ENCODE measurements around the gene CRYGB.

Gene CRYGB

DNA sequence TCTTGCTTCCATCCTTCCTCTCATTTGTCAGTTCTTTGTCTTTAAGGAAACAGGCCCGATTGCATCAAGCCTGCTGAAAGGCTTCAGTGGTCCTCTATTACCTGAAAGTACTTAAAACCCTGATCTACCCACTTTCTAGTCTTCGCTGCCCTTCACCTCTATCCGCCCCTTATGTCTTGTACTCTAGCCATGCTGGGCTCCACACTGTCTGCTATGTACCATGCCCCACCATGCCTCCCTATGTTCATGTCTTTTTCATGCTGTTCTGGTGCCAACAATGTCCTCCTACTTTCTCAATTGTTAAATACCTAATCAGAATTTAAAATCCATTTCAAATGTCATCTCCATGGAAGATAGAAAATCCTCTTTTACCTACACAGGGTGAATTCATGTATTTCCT is 49.9 kb downstream of the CRYGB start:
- TF ChIP-seq, protein P1, sequence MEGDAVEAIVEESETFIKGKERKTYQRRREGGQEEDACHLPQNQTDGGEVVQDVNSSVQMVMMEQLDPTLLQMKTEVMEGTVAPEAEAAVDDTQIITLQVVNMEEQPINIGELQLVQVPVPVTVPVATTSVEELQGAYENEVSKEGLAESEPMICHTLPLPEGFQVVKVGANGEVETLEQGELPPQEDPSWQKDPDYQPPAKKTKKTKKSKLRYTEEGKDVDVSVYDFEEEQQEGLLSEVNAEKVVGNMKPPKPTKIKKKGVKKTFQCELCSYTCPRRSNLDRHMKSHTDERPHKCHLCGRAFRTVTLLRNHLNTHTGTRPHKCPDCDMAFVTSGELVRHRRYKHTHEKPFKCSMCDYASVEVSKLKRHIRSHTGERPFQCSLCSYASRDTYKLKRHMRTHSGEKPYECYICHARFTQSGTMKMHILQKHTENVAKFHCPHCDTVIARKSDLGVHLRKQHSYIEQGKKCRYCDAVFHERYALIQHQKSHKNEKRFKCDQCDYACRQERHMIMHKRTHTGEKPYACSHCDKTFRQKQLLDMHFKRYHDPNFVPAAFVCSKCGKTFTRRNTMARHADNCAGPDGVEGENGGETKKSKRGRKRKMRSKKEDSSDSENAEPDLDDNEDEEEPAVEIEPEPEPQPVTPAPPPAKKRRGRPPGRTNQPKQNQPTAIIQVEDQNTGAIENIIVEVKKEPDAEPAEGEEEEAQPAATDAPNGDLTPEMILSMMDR (IDR thresholded peaks at IDR 0.05; ENCODE audit: low read depth, low read length, missing control alignments): no peak
- H3K36me3 ChIP-seq (replicated peaks): no peaks in the 10 kb centered on the region
- H3K4me3 ChIP-seq (ENCODE audit: low read depth, low read length): no peak overlapping the region
- in situ Hi-C loops (cut with HindIII; ENCODE audit: low pct_ligation_motif_present, low sequenced_read_pairs): no loop called here
- DNase-seq: no peak
- H3K27ac ChIP-seq: no peak overlapping the region
- H3K27me3 ChIP-seq (replicated peaks): no peaks in the 10 kb centered on the region

DNA sequence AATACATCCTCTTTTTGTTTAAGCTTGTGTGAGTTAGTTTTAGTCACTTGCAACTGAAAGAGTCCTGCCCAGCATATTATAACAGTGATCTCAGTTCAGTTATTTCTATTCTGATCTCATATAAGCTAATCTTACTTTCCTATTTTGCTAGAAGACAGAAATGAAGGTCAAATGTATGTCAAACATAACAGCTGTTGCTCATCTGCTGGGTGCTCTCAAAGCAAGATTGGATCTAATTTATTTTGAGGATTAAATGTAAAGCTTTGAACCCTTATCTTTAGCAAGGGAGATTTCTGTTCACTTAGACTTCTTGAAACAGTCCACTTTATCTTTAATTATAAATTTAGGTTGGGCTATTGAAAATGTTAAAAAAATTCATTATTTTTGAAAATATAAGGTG is 52.8 kb downstream of the CRYGB start:
- H3K4me3 ChIP-seq (ENCODE audit: low read depth, low read length): no peak overlapping the region
- H3K36me3 ChIP-seq (replicated peaks): no peaks in the 10 kb centered on the region
- no peak for DNase-seq
- in situ Hi-C loops (cut with HindIII; ENCODE audit: low pct_ligation_motif_present, low sequenced_read_pairs): no loop called here
- TF ChIP-seq, protein P1 (IDR thresholded peaks at IDR 0.05; ENCODE audit: low read depth, low read length, missing control alignments): no peak
- H3K27ac ChIP-seq: no peak overlapping the region
- H3K27me3 ChIP-seq (replicated peaks): no peaks in the 10 kb centered on the region
